HFF-Myc (cell line): Measurements from ENCODE around the gene ASTE1.

Source experiments
- DNase-seq: peaks from one replicate; pipeline ENCODE4 v3.0.0-alpha.2; 2011; ENCODE audit warnings: low read depth; ENCODE audit errors: extremely low read depth
- H3K4me3 ChIP-seq: replicated peaks from 2 replicates; pipeline ENCODE4 v1.5.1; 2011; ENCODE audit warnings: low read depth, mild to moderate bottlenecking, control low read depth, low read length
- TF ChIP-seq, protein P1 (sequence below): IDR thresholded peaks from 2 replicates; pipeline ENCODE4 v1.5.1; 2012; ENCODE audit warnings: mild to moderate bottlenecking, low read depth, low read length, control low read depth; ENCODE audit errors: missing control alignments

Gene ASTE1

DNA sequence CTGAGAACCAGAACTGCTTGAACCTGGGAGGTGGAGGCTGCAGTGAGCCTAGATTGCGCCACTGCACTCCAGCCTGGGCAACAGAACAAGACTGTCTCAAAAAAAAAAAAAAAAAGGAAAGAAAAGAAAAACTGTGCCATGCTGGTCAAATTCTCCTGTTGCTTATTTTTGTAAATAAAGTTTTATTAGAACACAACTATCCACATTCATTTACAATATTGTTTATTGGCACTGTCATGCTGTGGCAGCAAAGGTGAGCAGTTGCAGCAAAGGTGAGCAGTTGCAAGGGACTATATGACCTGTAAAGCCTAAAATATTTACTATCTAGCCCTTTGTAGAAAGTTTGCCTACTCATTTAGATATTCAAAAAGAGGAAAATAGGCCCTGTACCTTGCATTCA is 18.3 kb downstream of the ASTE1 start:
- DNase-seq: no peak
- no peak overlapping the region for H3K4me3 ChIP-seq
- TF ChIP-seq, protein P1, sequence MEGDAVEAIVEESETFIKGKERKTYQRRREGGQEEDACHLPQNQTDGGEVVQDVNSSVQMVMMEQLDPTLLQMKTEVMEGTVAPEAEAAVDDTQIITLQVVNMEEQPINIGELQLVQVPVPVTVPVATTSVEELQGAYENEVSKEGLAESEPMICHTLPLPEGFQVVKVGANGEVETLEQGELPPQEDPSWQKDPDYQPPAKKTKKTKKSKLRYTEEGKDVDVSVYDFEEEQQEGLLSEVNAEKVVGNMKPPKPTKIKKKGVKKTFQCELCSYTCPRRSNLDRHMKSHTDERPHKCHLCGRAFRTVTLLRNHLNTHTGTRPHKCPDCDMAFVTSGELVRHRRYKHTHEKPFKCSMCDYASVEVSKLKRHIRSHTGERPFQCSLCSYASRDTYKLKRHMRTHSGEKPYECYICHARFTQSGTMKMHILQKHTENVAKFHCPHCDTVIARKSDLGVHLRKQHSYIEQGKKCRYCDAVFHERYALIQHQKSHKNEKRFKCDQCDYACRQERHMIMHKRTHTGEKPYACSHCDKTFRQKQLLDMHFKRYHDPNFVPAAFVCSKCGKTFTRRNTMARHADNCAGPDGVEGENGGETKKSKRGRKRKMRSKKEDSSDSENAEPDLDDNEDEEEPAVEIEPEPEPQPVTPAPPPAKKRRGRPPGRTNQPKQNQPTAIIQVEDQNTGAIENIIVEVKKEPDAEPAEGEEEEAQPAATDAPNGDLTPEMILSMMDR: no peak

DNA sequence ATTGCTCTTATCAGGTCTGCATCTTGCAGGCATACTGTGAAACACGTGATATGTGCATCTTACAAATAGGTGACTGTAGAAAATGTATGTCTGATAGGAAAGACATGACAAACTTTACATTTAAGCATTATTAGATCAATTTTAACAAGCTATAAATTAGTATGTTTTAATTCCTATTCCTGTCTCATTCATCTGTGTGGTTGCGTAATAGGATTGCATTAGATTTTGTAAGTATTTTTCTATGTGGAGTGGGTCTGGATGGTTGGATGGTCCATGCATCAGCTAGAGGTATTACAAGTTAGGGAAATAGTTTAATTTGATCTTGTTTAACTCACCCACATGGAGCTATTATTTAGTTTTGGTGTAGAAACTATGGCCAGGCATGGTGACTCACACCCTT is 18.8 kb downstream of the ASTE1 start:
- TF ChIP-seq, protein P1: no peak
- no peak for DNase-seq
- no peak overlapping the region for H3K4me3 ChIP-seq

DNA sequence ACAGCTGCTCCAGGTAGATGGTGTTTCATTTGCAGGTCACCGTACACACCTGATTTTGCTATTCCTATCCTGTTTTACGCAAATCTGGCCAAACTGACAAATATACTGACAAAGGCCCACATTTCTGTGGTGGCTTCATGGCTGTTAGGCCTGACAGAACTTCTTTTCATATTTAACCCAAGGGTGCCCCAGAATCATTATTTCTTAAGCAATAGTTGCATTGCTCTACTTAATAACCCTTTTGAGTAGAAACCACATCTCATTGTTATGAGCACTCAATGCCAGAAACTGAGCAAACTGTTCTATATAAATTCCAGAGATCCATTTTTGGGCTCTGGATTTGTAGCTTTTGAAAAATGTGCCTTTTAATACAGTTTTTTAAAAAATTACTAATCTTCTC is 19.4 kb downstream of the ASTE1 start:
- DNase-seq: no peak
- no peak overlapping the region for H3K4me3 ChIP-seq
- TF ChIP-seq, protein P1: no peak

DNA sequence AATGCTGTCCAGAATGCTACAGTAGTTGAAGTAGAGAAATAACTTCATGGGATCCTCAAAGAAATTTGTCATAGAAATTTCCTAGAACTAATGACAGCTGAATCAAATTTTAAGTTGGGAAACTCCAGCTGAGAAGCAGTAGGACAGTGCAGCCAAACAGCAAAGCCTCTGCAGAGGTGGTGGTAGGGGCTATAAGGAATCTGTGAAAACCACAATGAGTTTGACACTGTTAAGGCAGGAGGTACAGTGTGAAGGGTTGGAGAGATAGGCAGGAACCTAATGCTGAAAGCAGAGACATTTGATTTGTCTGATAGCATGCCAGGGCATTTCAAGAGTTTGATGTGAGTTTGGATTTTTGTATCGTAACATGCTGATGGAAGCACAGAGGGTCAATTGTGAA is 22.0 kb downstream of the ASTE1 start:
- TF ChIP-seq, protein P1: no peak
- no peak overlapping the region for H3K4me3 ChIP-seq
- DNase-seq: no peak

DNA sequence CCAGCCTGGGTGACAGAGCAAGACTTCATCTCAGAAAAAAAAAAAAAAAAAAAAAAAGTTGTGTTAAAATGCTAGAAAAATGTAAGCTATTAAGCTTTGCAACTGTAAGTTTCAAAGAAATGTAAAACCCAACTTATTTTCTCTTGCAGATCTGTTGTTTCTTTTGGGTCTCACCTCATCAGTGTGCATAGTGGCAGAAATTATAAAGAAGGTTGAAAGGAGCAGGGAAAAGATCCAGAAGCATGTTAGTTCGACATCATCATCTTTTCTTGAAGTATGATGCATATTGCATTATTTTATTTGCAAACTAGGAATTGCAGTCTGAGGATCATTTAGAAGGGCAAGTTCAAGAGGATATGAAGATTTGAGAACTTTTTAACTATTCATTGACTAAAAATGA is 25.6 kb downstream of the ASTE1 start:
- DNase-seq: no peak
- no peak overlapping the region for H3K4me3 ChIP-seq
- TF ChIP-seq, protein P1: no peak

DNA sequence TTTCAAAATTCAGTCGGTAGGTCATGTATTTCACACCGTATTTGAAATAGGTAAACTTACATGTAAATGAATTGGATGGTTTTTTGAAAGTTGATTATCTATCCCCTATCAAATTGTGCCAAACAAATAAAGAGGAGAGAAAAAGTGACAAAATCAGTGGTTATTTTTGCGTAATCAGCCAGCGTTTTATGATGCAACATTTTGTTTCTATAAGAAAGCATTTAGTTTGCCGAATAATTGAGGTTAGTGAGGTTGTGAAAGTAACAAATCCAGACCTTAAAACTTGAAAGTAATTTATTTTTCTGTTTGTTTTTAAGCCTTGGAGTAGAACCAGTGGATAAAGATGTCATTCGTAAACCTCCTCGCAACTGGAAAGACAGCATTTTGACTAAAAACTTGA is 29.3 kb downstream of the ASTE1 start:
- DNase-seq: no peak
- TF ChIP-seq, protein P1: no peak
- no peak overlapping the region for H3K4me3 ChIP-seq

DNA sequence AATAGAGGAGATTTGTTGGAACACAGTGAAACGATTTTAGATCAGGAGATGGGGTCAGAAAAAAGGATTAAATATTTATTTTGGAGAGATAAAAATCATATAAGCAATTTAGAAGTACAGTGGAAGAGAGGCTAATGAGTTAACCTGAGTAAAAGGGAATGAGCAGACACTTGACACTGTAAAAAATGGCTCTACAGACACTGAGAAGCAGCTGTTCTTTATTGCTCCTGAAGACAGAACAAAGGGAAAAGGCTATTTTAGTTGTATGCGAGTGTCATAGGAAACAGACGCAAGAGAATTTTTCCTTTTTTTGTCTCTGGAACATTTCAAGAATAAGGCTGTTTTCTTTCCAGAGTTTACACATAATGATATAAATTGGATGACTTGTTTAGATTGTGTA is 34.3 kb downstream of the ASTE1 start:
- TF ChIP-seq, protein P1: no peak
- no peak for DNase-seq
- no peak overlapping the region for H3K4me3 ChIP-seq
